ENCODE data around the gene CCL24.
"Not testable (repeated sequence)": the region's sequence is repeated elsewhere in the genome, so short reads cannot be mapped to it uniquely, and the experiment has no call there.

DNA sequence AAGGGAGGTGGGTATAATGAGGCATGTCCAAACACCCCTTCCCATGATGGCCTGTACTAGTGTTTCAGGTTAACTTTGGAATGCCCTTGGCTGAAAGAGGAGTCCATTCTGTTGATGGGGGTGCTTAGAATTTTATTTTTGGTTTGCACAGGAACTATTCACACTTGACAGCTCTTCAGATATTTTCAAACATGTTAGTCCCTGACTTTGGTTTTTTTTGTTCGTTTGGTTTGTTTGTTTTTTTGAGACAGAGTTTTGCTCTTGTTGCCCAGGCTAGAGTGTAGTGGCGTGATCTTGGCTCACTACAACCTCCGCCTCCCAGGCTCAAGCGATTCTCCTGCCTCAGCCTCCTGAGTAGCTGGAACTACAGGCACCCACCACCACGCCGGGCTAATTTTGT lies 31.5 kb upstream of the CCL24 start:
- not testable (repeated sequence) for TF ChIP-seq POLR2A (IDR thresholded peaks at IDR 0.05; ENCODE audit: low read length); GATA1 (IDR thresholded peaks at IDR 0.05; ENCODE audit: low read depth, low read length)

All from erythroblast (primary cell).